ENCODE data around the gene URGCP. TPM values are rescaled to one million over a fixed set of nuclear protein-coding genes. Genes with fewer than 3 reads are reported as not detected.
A peak's percentile ranks its signal among the peaks of the same experiment; 100 is the strongest.

The URGCP gene
- polyA plus RNA-seq, 1 of the 3 experiments (the other 2 are of a cell fraction), result 22.9 TPM

GRCh38 chr7:43938892-43939482 lies 32.6 kb upstream of the URGCP start:
- Histone ChIP-seq H3K4me1 (ENCODE audit: control insufficient read depth in 1 of 2, insufficient read depth in 2 of 2, low read depth in 1 of 2, low read length in 1 of 2) (peaks cover 0 to 39% of the 10 kb centered on the region in 2 experiments; a peak in 2 of 4 replicates), H3K36me3 (replicated peaks in 1 of 2; ENCODE audit: control insufficient read depth in 1 of 2, insufficient read depth in 2 of 2, low read length in 1 of 2) (no peaks in the 10 kb centered on the region), H3K4me2 (no peak overlapping the region), H3K27ac (ENCODE audit: low read depth in 2 of 2, low read length in 1 of 2) (peak overlapping the region in 1 of 2 experiments; percentile 98; a peak in 2 of 4 replicates), H3K79me2 (ENCODE audit: insufficient read depth) (no peaks in the 10 kb centered on the region), H3K9me3 (no peaks in the 10 kb centered on the region), H2AFZ (ENCODE audit: low read depth) (no peak overlapping the region), H3K27me3 (ENCODE audit: insufficient read depth) (no peaks in the 10 kb centered on the region), H3K9me2 (no peaks in the 10 kb centered on the region), H3K9ac (no peak overlapping the region), H3K4me3 (ENCODE audit: low read depth in 2 of 2, low read length in 1 of 2) (no peak overlapping the region), H4K20me1 (ENCODE audit: insufficient read depth) (no peaks in the 10 kb centered on the region), H3F3A (replicated peaks; ENCODE audit: insufficient read depth) (no peaks in the 10 kb centered on the region)
- POLR2A ChIA-PET, result interaction anchor here (0.6 to 1.9 kb wide), 3 partner anchors 9 to 237 kb away, joined by 3 to 8 read pairs (median 3); no protein-coding TSS in a partner anchor
- 89% methylated on average over 4 of the region's 4 CpGs for WGBS (ENCODE audit: low lambda C conversion rate)
- no peak for TF ChIP-seq SMC3 (IDR thresholded peaks at IDR 0.05; ENCODE audit: low read depth, low read length)
- TF ChIP-seq TAF1 (IDR thresholded peaks at IDR 0.05; ENCODE audit: borderline replicate concordance, low read depth, low read length), result no peak
- no peak for TF ChIP-seq GATA2 (CRISPR knock-in tag; IDR thresholded peaks at IDR 0.05)
- no peak for DNase-seq
- CTCF ChIA-PET, result interaction anchor here (1.3 to 5.7 kb wide), 5 partner anchors 9 to 357 kb away, joined by 4 to 28 read pairs (median 5); partner anchors contain the start of gene STK17A

GRCh38 chr7:43937444-43937843 lies 31.0 kb upstream of the URGCP start:
- CTCF ChIA-PET, result interaction anchor here (1.5 to 5.7 kb wide), 2 partner anchors 17 to 98 kb away, joined by 5 to 28 read pairs; no protein-coding TSS in a partner anchor
- TF ChIP-seq NFIC (IDR thresholded peaks at IDR 0.05; ENCODE audit: borderline replicate concordance) (no peak), REST (IDR thresholded peaks at IDR 0.05; ENCODE audit: low read depth, low read length) (no peak), FOXJ3 (CRISPR knock-in tag; IDR thresholded peaks at IDR 0.05) (peak; percentile 98), FOSL2 (IDR thresholded peaks at IDR 0.05; ENCODE audit: borderline replicate concordance, low read depth) (no peak), CTCF (IDR thresholded peaks at IDR 0.05) (no peak), RFX5 (IDR thresholded peaks at IDR 0.05; ENCODE audit: low read length) (no peak; the same call in 1 of the 2 replicates), EZH2phosphoT487 (IDR thresholded peaks at IDR 0.05; ENCODE audit: borderline replicate concordance, low read depth) (no peak), MAX (IDR thresholded peaks at IDR 0.05; ENCODE audit: low read depth) (no peak), SIN3A (IDR thresholded peaks at IDR 0.05; ENCODE audit: borderline replicate concordance, low read depth, low read length) (no peak), PBX3 (IDR thresholded peaks at IDR 0.05) (peak; percentile 22; the same call in 1 of the 2 replicates), GABPA (IDR thresholded peaks at IDR 0.05; ENCODE audit: low read depth) (no peak), TEAD4 (IDR thresholded peaks at IDR 0.05; ENCODE audit: borderline replicate concordance, insufficient read depth) (peak; percentile 69; the same call in 1 of the 2 replicates), EP300 (IDR thresholded peaks at IDR 0.05; ENCODE audit: borderline replicate concordance in 1 of 2, low read depth in 1 of 2, low read length in 1 of 2) (peak in 1 of 2 experiments; percentile 100; a peak in 2 of 4 replicates), SMC3 (IDR thresholded peaks at IDR 0.05; ENCODE audit: low read depth, low read length) (0 out of 2 replicates have a peak, but pooled peaks have one; percentile 9), GATA2 (CRISPR knock-in tag; IDR thresholded peaks at IDR 0.05) (peak; percentile 98), CHD2 (IDR thresholded peaks at IDR 0.05; ENCODE audit: low read length, partially characterized antibody) (peak; percentile 93), POLR2AphosphoS5 (IDR thresholded peaks at IDR 0.05; ENCODE audit: low read depth, low read length) (peak; percentile 51; the same call in 1 of the 2 replicates), TCF12 (IDR thresholded peaks at IDR 0.05) (peak; percentile 73), ELF1 (IDR thresholded peaks at IDR 0.05) (no peak)

More at GRCh38 chr7:43937444-43937843, 31.0 kb upstream of the URGCP start:
- peak; percentile 78 for DNase-seq
- no peak overlapping the region for H2AFZ ChIP-seq (ENCODE audit: low read depth)
- no peaks in the 10 kb centered on the region for H3K79me2 ChIP-seq (ENCODE audit: insufficient read depth)
- no peaks in the 10 kb centered on the region for H3F3A ChIP-seq (replicated peaks; ENCODE audit: insufficient read depth)
- H3K4me1 ChIP-seq (ENCODE audit: control insufficient read depth in 1 of 2, insufficient read depth in 2 of 2, low read depth in 1 of 2, low read length in 1 of 2), result peaks cover 0 to 39% of the 10 kb centered on the region in 2 experiments; a peak in 2 of 4 replicates
- peak overlapping the region in 1 of 2 experiments; percentile 98; a peak in 2 of 4 replicates for H3K27ac ChIP-seq (ENCODE audit: low read depth in 2 of 2, low read length in 1 of 2)
- no peak overlapping the region for H3K4me3 ChIP-seq (ENCODE audit: low read depth in 2 of 2, low read length in 1 of 2)
- H4K20me1 ChIP-seq (ENCODE audit: insufficient read depth), result no peaks in the 10 kb centered on the region
- no peaks in the 10 kb centered on the region for H3K9me2 ChIP-seq
- POLR2A ChIA-PET, result interaction anchor here (1.2 kb wide), 1 partner anchor 11 kb away, joined by 10 read pairs; the partner anchor contains the start of gene UBE2D4
- H3K27me3 ChIP-seq (ENCODE audit: insufficient read depth), result no peaks in the 10 kb centered on the region
- H3K9me3 ChIP-seq, result no peaks in the 10 kb centered on the region
- H3K4me2 ChIP-seq, result no peak overlapping the region
- 22% methylated on average over 3 of the region's 3 CpGs for WGBS (ENCODE audit: low lambda C conversion rate)
- H3K9ac ChIP-seq, result no peak overlapping the region
- no peaks in the 10 kb centered on the region for H3K36me3 ChIP-seq (replicated peaks in 1 of 2; ENCODE audit: control insufficient read depth in 1 of 2, insufficient read depth in 2 of 2, low read length in 1 of 2)

Data from SK-N-SH (cell line).